HAP-1 (cell line): ENCODE results near the gene TTC9B.
"Not testable (repeated sequence)": the region's sequence is repeated elsewhere in the genome, so short reads cannot be mapped to it uniquely, and the experiment has no call there.

ENCODE experiments used
- DNase-seq, 2 experiments: peaks; one replicate each; pipeline ENCODE4 v3.0.0-alpha.2; 2016 to 2020; ENCODE audit warnings: low spot score in 2 of 2
- H3K27me3 ChIP-seq: fragments of 250-450 bp; sonication (Bioruptor Pico); 2 replicates; pipeline ENCODE4 v1.5.1; 2020; ENCODE audit warnings: low read depth, mild to moderate bottlenecking, moderate library complexity
- H3K36me3 ChIP-seq: fragments of 250-450 bp; sonication (Bioruptor Pico); replicated peaks from 2 replicates; pipeline ENCODE4 v1.5.1; 2020; ENCODE audit warnings: mild to moderate bottlenecking
- H3K4me1 ChIP-seq: fragments of 250-450 bp; sonication (Bioruptor Pico); 2 replicates; pipeline ENCODE4 v1.5.1; 2020; ENCODE audit warnings: mild to moderate bottlenecking
- H3K4me3 ChIP-seq: fragments of 250-450 bp; sonication (Bioruptor Pico); 2 replicates; pipeline ENCODE4 v1.5.1; 2020; ENCODE audit warnings: mild to moderate bottlenecking, moderate library complexity
- H3K9me3 ChIP-seq: fragments of 250-450 bp; sonication (Bioruptor Pico); 2 replicates; pipeline ENCODE4 v1.5.1; 2020; ENCODE audit warnings: mild to moderate bottlenecking, moderate library complexity
- in situ Hi-C: fragments of 300-500 bp; cut with MboI; formaldehyde crosslinking; loops from 3 replicates; pipeline ENCODE4 v1.14.3; 2020; ENCODE audit warnings: low sequenced_read_pairs, inconsistent platforms, mixed read lengths

Gene TTC9B

DNA sequence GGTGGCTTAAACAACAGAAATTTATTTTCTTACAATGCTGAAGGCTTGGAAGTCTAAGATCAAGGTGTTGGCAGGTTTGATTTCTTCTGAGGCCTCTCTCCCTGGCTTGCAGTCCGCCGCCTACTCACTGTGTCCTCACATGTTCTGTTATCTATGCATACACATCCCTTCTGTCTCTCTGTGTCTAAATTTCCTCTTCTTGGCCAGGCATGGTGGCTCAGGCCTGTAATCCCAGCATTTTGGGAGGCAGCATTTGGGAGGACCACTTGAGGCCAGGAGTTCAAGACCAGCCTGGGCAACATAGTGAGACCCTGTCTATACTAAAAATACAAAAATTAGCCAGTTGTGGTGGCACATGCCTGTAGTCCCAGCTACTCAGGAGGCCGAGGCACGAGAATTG, 46.9 kb downstream of the TTC9B start:
- H3K4me3 ChIP-seq, H3K4me1 ChIP-seq, H3K9me3 ChIP-seq, DNase-seq, H3K36me3 ChIP-seq, H3K27me3 ChIP-seq, in situ Hi-C loops: not testable (repeated sequence)

DNA sequence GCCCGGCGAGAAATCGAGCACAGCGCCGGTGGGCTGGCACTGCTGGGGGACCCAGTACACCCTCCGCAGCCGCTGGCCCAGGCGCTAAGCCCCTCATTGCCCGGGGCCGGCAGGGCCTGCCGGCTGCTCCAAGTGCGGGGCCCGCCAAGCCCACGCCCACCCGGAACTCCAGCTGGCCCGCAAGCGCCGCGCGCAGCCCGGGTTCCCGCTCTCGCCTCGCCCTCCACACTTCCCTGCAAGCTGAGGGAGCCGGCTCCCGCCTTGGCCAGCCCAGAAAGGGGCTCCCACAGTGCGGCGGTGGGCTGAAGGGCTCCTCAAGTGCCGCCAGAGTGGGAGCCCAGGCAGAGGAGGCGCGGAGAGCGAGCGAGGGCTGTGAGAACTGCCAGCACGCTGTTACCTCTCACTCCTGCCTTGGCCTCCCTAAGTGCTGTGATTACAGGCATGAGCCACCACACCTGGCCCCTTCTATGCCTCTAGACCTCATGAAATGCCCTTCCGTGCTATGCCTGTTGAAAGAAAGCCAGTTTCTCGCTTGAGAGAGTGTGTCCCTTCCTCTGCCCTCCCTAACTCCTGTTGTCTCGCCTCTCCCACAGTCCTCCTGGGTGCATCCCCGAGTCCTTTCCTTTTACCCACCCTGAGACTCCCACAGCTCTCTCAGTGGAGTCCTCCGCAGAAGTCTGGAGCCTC, 47.7 kb downstream of the TTC9B start:
- DNase-seq, in situ Hi-C loops, H3K9me3 ChIP-seq, H3K4me1 ChIP-seq, H3K36me3 ChIP-seq, H3K4me3 ChIP-seq, H3K27me3 ChIP-seq: not testable (repeated sequence)

DNA sequence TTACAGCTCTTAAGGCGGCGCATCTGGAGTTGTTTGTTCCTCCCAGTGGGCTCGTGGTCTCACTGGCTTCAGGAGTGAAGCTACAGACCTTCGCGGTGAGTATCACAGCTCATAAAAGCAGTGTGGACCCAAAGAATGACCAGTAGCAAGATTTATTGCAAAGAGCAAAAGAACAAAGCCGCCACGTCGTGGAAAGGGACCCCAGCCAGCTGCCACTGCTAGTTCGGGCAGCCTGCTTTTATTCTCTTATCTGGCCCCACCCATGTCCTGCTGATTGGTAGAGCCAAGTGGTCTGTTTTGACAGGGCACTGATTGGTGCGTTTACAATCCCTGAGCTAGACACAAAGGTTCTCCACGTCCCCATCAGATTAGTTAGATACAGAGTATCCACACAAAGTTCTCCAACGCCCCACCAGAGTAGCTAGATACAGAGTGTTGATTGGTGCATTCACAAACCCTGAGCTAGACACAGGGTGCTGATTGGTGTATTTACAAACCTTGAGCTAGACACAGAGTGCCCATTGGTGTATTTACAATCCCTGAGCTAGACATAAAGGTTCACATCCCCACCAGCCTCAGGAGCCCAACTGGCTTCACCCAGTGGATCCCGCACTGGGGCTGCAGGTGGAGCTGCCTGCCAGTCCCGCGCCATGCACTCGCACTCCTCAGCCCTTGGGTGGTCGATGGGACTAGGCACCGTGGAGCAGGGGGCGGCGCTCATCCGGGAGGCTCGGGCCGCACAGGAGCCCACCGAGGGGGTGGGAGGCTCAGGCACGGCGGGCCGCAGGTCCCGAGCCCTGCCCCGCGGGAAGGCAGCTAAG, 48.5 kb downstream of the TTC9B start:
- H3K4me3 ChIP-seq, H3K27me3 ChIP-seq, DNase-seq, H3K36me3 ChIP-seq, H3K9me3 ChIP-seq, H3K4me1 ChIP-seq, in situ Hi-C loops: not testable (repeated sequence)
